Thyroid gland (tissue), 4 donors: ENCODE data around the gene RABEP2.

ENCODE experiments used
- POLR2A ChIP-seq, 2 donors: fragments of 450-650 bp; IDR thresholded peaks; one replicate each; pipeline ENCODE4 v1.6.1; 2017; ENCODE audit warnings: antibody characterized with exemption in 2 of 2, mild to moderate bottlenecking in 2 of 2, moderate library complexity in 1 of 2
- TF ChIP-seq, protein P1 (sequence below), 6 experiments: fragments of 200-600 bp in 3 of 6; fragments of 450-650 bp in 3 of 6; sonication (generic) in 3 of 6; IDR thresholded peaks; one replicate each; pipeline ENCODE4 v1.5.1; 2016 to 2019; ENCODE audit warnings: antibody characterized with exemption in 6 of 6, mild to moderate bottlenecking in 2 of 6, inconsistent platforms in 1 of 6, moderate library complexity in 1 of 6

- TF ChIP-seq, protein P1, sequence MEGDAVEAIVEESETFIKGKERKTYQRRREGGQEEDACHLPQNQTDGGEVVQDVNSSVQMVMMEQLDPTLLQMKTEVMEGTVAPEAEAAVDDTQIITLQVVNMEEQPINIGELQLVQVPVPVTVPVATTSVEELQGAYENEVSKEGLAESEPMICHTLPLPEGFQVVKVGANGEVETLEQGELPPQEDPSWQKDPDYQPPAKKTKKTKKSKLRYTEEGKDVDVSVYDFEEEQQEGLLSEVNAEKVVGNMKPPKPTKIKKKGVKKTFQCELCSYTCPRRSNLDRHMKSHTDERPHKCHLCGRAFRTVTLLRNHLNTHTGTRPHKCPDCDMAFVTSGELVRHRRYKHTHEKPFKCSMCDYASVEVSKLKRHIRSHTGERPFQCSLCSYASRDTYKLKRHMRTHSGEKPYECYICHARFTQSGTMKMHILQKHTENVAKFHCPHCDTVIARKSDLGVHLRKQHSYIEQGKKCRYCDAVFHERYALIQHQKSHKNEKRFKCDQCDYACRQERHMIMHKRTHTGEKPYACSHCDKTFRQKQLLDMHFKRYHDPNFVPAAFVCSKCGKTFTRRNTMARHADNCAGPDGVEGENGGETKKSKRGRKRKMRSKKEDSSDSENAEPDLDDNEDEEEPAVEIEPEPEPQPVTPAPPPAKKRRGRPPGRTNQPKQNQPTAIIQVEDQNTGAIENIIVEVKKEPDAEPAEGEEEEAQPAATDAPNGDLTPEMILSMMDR (IDR thresholded peaks at IDR 0.05) = no peak
- no peak for TF ChIP-seq POLR2A (IDR thresholded peaks at IDR 0.05)
Observed at GRCh38 chr16:28918698-28919097, 6.3 kb downstream of the RABEP2 start.
